ENCODE data around the gene EYA4. TPM values are rescaled to one million over a fixed set of nuclear protein-coding genes. Genes with fewer than 3 reads are reported as not detected.

EYA4 gene
- total and polyA plus RNA-seq, 2 of the 4 experiments (the other 2 are of a cell fraction), result 5.7 to 11.1 TPM

GRCh38 chr6:133257545-133258105 is 16.5 kb downstream of the EYA4 start (continued):
- TF ChIP-seq SMC3 (IDR thresholded peaks at IDR 0.05; ENCODE audit: low read depth, low read length), result no peak
- no peak for TF ChIP-seq CHD1 (IDR thresholded peaks at IDR 0.05; ENCODE audit: low read depth, low read length)
- TF ChIP-seq NFE2L2 (IDR thresholded peaks at IDR 0.05; ENCODE audit: low read depth, low read length), result no peak

GRCh38 chr6:133259561-133259960 is 18.4 kb downstream of the EYA4 start:
- in situ Hi-C loops (cut with MboI; ENCODE audit: low sequenced_read_pairs), result no loop called here
- H2BK15ac ChIP-seq (ENCODE audit: low read depth, low read length), result no peak overlapping the region
- H3K23ac ChIP-seq (ENCODE audit: low read depth, low read length), result no peak overlapping the region
- no peak overlapping the region for H2BK5ac ChIP-seq (ENCODE audit: low read depth, low read length, poor library complexity, severe bottlenecking)
- H3K14ac ChIP-seq (replicated peaks; ENCODE audit: low read depth, low read length), result no peak overlapping the region
- intact Hi-C loops (cut with micrococcal nuclease), result no loop called here
- no peak overlapping the region for H3K4me3 ChIP-seq (ENCODE audit: insufficient read depth, low read depth, low read length)
- no peak overlapping the region for H4K91ac ChIP-seq (ENCODE audit: insufficient read depth, low read depth, low read length)
- H3K27ac ChIP-seq (ENCODE audit: insufficient read depth, low read length), result no peak overlapping the region
- H2BK20ac ChIP-seq (ENCODE audit: low read depth, low read length), result no peak overlapping the region
- no peak for DNase-seq
- ATAC-seq (ENCODE audit: low read depth), result no peak
- CTCF ChIA-PET, result no interaction called here
- H3K36me3 ChIP-seq (ENCODE audit: control insufficient read depth, insufficient read depth, low read length), result peaks cover 5% of the 10 kb centered on the region
- H3K9ac ChIP-seq (ENCODE audit: low read depth, low read length), result no peak overlapping the region
- no peak overlapping the region for H2AK5ac ChIP-seq (ENCODE audit: low read depth, low read length)
- no peaks in the 10 kb centered on the region; the same call in 1 of the 2 replicates for H4K20me1 ChIP-seq (ENCODE audit: insufficient read depth, low read length)
- H3K27me3 ChIP-seq (ENCODE audit: control insufficient read depth, insufficient read depth, low read length), result no peaks in the 10 kb centered on the region
- H2AK9ac ChIP-seq (replicated peaks; ENCODE audit: low read depth, low read length, poor library complexity), result no peak overlapping the region
- peaks cover 3% of the 10 kb centered on the region for H3K4me1 ChIP-seq (ENCODE audit: control insufficient read depth, insufficient read depth, low read length)
- POLR2A ChIA-PET (ENCODE audit: unreplicated experiment), result no interaction called here
- H3K79me1 ChIP-seq (ENCODE audit: low read depth in 1 of 2, low read length in 2 of 2), result peaks cover 14 to 25% of the 10 kb centered on the region in 2 experiments
- no peak overlapping the region for H2BK120ac ChIP-seq (ENCODE audit: low read depth, low read length)
- no peak overlapping the region for H2AFZ ChIP-seq (replicated peaks; ENCODE audit: low read length, poor library complexity)
- H3K56ac ChIP-seq (ENCODE audit: extremely low read depth, insufficient read depth, low read length), result no peak overlapping the region
- no peak overlapping the region for H4K5ac ChIP-seq (ENCODE audit: low read depth, low read length)
- no peak overlapping the region for H3K4ac ChIP-seq (ENCODE audit: low read depth, low read length)
- no TSS peak for BruUV-seq (replicated peaks)
- no peaks in the 10 kb centered on the region for H3K9me3 ChIP-seq (ENCODE audit: control insufficient read depth, insufficient read depth, low read length)
- dilution Hi-C loops (cut with HindIII; ENCODE audit: low sequenced_read_pairs, unreplicated experiment), result no loop called here
- H4K8ac ChIP-seq (ENCODE audit: low read depth in 2 of 2, low read length in 2 of 2), result no peak overlapping the region
- H3K18ac ChIP-seq (ENCODE audit: low read depth, low read length), result no peak overlapping the region
- H3K4me2 ChIP-seq (ENCODE audit: low read depth, low read length), result no peak overlapping the region
- H3K9me1 ChIP-seq (ENCODE audit: insufficient read depth, low read length), result peaks cover 2% of the 10 kb centered on the region; the same call in 1 of the 2 replicates
- TF ChIP-seq BHLHE40 (IDR thresholded peaks at IDR 0.05; ENCODE audit: low read depth, low read length), result no peak
- no peak for TF ChIP-seq MAFK (IDR thresholded peaks at IDR 0.05; ENCODE audit: low read depth, low read length)
- TF ChIP-seq POLR2A (IDR thresholded peaks at IDR 0.05; ENCODE audit: low read depth, low read length), result no peak
- no peak for TF ChIP-seq MAZ (IDR thresholded peaks at IDR 0.05; ENCODE audit: borderline replicate concordance, low read depth, low read length)
- no peak for TF ChIP-seq FOS (IDR thresholded peaks at IDR 0.05; ENCODE audit: low read depth, low read length)
- TF ChIP-seq USF2 (IDR thresholded peaks at IDR 0.05; ENCODE audit: low read depth, low read length), result no peak
- TF ChIP-seq CHD1 (IDR thresholded peaks at IDR 0.05; ENCODE audit: low read depth, low read length), result no peak
- no peak for TF ChIP-seq NFE2L2 (IDR thresholded peaks at IDR 0.05; ENCODE audit: low read depth, low read length)
- no peak for TF ChIP-seq SMC3 (IDR thresholded peaks at IDR 0.05; ENCODE audit: low read depth, low read length)
- no peak for TF ChIP-seq RCOR1 (IDR thresholded peaks at IDR 0.05; ENCODE audit: insufficient replicate concordance, low read length)
- no peak for TF ChIP-seq ELK1 (IDR thresholded peaks at IDR 0.05; ENCODE audit: borderline replicate concordance, low read depth, low read length)
- TF ChIP-seq MXI1 (IDR thresholded peaks at IDR 0.05; ENCODE audit: borderline replicate concordance, low read depth, low read length), result no peak
- TF ChIP-seq CTCF (conservative IDR thresholded peaks at IDR 0.05; ENCODE audit: low read depth, low read length), result no peak
- no peak for TF ChIP-seq CEBPB (IDR thresholded peaks at IDR 0.05; ENCODE audit: low read depth, low read length)

All from IMR-90 (cell line).